Measurements from ENCODE around the gene NTRK1. TPM values are rescaled to one million over a fixed set of nuclear protein-coding genes. Genes with fewer than 3 reads are reported as not detected.

The NTRK1 gene
- total RNA-seq, 1 experiment from 2014 or later = 0.24 TPM

GRCh38 chr1:156836892-156837291 lies 23.8 kb upstream of the NTRK1 start:
- Histone ChIP-seq H3K79me2 (ENCODE audit: insufficient read depth, low read length) (no peaks in the 10 kb centered on the region), H2AK5ac (ENCODE audit: insufficient read length, low read length) (no peak overlapping the region), H4K91ac (ENCODE audit: insufficient read length, low read depth, low read length) (no peak overlapping the region), H4K8ac (replicated peaks; ENCODE audit: insufficient read length, low read depth, low read length) (no peak overlapping the region), H2BK12ac (ENCODE audit: insufficient read length, low read depth, low read length) (no peak overlapping the region), H2BK5ac (ENCODE audit: insufficient read length, low read length) (no peak overlapping the region), H3K14ac (ENCODE audit: insufficient read depth, low read length) (no peak overlapping the region), H3K27ac (ENCODE audit: insufficient read length, low read depth, low read length) (no peak overlapping the region), H3K9ac (ENCODE audit: extremely low read depth, insufficient read length, low read length) (peak overlapping the region; percentile 3), H3T11ph (ENCODE audit: low read length) (no peak overlapping the region), H3K23ac (ENCODE audit: insufficient read length, low read depth, low read length) (no peak overlapping the region), H3K4ac (ENCODE audit: low read depth, low read length) (no peak overlapping the region), H2AFZ (ENCODE audit: low read length) (no peak overlapping the region), H3K4me2 (ENCODE audit: insufficient read depth, insufficient read length, low read length) (no peak overlapping the region), H3K27me3 (ENCODE audit: insufficient read depth, low read length) (peaks cover 3% of the 10 kb centered on the region; the same call in 1 of the 2 replicates), H2BK120ac (ENCODE audit: low read depth, low read length, poor library complexity, severe bottlenecking) (no peak overlapping the region), H3K18ac (ENCODE audit: insufficient read length, low read depth, low read length) (no peak overlapping the region), H3K79me1 (ENCODE audit: insufficient read depth, low read depth, low read length, poor library complexity, severe bottlenecking) (no peaks in the 10 kb centered on the region), H3K9me3 (ENCODE audit: control insufficient read depth, low read depth, low read length) (no peaks in the 10 kb centered on the region), H3K56ac (ENCODE audit: insufficient read length, low read depth, low read length) (no peak overlapping the region), H2BK15ac (ENCODE audit: low read depth, low read length) (no peak overlapping the region), H3K4me1 (ENCODE audit: insufficient read depth, low read length) (no peaks in the 10 kb centered on the region), H3K23me2 (ENCODE audit: insufficient read length, low read depth, low read length, poor library complexity, severe bottlenecking) (peaks cover 2% of the 10 kb centered on the region), H4K5ac (ENCODE audit: insufficient read length, low read depth, low read length) (no peak overlapping the region), H4K20me1 (ENCODE audit: control insufficient read depth, insufficient read depth, insufficient read length) (no peaks in the 10 kb centered on the region), H2BK20ac (ENCODE audit: low read depth, low read length, poor library complexity, severe bottlenecking) (no peak overlapping the region)
- WGBS (ENCODE audit: extremely low coverage, insufficient read length, low lambda C conversion rate) = no CpG with 5 or more reads among the region's 4 CpGs
- no peak for DNase-seq
- no peak overlapping the region for H3K27ac Mint-ChIP-seq
- TF ChIP-seq CTCF (conservative IDR thresholded peaks at IDR 0.05) = no peak
- H3K36me3 Mint-ChIP-seq (ENCODE audit: insufficient read depth in 1 of 3, low read depth in 3 of 3) = no peaks in the 10 kb centered on the region
- H3K4me1 Mint-ChIP-seq = peaks cover 6 to 14% of the 10 kb centered on the region in 2 experiments
- peaks cover 84% of the 10 kb centered on the region for H3K27me3 Mint-ChIP-seq (ENCODE audit: low read depth)
- H3K9me3 Mint-ChIP-seq = no peaks in the 10 kb centered on the region
- no peak overlapping the region for H3K4me3 Mint-ChIP-seq

All from H9 (cell line).